ENCODE data around the gene CACNA1C.

GRCh38 chr12:2017546-2018337 is 35.0 kb upstream of the CACNA1C start:
- TF ChIP-seq CTCF (IDR thresholded peaks at IDR 0.05) (no peak), POLR2A (IDR thresholded peaks at IDR 0.05) (no peak), EP300 (IDR thresholded peaks at IDR 0.05) (no peak)

All from tibial nerve (tissue), 4 donors.